Activated CD4-positive, alpha-beta T cell treated with anti-CD3 and anti-CD28 coated beads, Interleukin-10, Interleukin-2, amounts not matched to agents 100 ng/mL and 50 ng/mL, durations not matched to agents 16 hours and 8 hours (primary cell): ENCODE results near the gene SCFD2.

Source experiments
- DNase-seq: peaks from one replicate; pipeline ENCODE4 v3.0.0-alpha.2; 2020

Gene SCFD2

DNA sequence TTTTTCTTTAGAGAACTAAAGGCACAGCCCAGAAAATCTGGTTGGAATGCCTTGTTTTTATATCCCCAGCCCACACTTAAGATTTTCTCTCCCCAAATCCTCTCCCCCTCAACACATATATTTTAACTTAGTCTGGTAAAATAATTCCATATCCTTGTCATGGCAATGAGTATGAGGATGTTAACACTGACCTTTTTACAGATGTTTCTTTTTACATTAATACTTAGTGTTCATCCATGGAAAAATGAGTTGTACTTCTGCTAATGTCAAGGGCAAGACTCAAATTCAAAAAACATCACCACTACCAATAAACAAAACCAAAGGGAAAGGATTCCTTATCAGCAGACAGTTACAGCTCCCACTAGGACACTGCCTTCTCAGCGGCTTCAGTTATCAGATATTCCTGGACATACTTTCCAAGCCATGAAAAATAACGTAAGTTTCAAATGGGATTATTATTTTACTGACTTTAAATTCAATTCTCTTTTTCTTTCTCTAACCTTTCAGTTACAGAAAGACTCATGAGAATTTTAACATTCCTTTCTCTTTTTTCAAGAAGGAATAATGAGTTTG is 420.4 kb downstream of the SCFD2 start:
- no peak for DNase-seq

DNA sequence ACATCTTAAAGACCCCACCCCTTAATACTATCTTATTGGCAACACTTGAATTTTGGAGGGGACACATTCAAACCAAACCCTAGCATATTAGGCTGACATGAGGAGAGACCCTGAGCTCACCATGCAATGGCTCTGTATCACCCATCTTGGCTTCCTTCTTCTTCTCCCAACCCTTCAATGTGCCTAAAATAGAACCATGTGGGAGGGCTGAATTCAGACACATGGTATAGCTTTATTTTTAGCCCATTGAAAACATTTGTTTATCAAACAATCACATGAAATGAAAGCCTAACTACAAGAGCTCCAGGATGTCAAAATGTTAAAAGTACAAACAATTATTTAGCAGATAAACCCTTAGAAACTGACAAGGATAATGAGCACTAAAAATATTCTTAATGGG is 422.2 kb downstream of the SCFD2 start:
- DNase-seq: no peak

DNA sequence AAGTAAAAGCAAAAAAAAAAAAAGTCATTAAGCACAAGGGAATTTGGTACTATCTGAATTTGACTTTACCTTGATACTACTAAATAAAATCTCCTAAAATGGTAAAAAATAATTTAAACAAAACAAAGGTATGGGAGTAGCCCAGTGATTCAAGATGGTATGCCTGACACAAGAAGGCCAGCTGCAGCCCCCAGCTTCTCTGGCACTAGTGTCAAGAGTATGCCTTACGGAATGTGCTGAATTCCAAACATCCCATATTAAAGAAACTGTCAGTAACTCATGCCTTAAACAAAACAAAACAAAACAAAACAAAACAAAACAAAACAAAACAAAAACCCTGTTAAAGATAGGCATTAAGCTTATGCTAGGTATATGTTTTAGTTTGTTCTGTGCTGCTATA is 422.9 kb downstream of the SCFD2 start:
- no peak for DNase-seq

DNA sequence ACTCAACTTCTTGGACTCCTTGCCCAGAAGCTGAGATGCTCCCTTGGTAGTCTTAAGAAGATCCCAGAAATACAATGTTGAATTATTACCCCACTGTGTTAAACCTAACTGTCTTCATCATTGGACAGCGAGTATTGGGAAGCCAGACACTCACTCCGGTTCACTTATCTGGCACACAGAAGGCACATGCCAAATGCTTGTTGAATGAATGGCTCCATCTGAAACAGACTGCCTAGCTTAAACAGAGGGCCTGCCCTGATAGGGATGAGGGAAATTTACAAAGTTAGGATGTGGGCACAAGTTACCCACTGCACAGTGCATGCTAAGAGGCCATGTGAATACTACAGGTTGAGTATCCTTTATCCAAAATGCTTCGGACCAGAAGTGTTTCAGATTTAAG is 424.4 kb downstream of the SCFD2 start:
- DNase-seq: no peak

DNA sequence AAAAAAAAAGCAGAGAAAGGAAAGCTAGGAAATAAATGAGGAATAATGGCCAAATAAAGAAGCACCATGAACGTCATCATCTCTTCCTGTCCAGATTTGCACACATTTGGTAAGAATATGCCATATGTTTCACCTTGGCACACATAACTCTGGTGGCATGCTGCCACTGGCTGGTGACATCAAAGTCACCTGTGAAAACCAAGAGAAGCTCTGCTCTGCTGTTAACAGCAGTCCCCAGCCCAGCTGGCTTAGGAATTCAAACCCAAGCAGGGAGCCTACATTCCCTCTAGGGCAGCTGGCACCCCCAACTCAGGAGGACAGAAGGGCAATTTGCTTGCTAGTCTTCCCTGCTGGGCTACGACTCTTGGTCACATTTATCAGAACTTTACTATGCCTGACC is 426.1 kb downstream of the SCFD2 start:
- DNase-seq: no peak

DNA sequence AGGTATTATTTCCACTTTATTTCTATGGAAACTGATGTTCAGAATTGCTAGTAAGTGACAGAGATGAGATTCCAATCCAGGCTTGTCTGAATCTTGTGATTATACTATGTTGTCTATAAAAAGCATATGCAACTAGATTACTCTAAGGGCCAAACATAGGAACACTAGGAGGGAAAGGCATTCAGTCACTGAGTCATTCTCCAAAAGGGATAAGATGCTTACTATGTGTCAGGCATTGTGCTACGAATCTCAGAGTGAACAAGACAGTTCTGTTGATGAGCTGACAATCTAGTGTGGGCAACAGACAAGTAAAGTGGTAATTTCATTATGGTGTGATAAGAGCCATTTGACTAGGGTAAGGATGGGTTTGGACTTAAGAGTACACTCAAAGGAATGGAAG is 426.5 kb downstream of the SCFD2 start:
- DNase-seq: no peak

DNA sequence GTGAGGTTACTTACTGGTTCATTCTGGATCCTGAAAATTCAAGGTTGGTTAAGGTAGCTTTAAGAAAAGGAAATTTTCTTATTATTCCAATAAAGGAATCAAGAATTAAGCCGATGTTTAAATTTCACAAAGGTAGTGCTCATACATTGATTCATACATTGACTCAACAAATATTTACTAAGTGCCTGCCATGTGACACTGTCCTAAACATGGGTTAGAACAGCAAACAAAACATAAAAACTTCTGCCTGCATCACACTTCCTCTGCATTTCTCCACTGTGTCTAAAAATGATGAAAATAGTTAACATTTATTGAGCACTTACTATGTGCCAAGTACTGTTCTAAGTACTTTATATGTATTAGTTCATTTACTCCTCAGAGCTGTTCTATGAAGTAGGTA is 428.0 kb downstream of the SCFD2 start:
- no peak for DNase-seq

DNA sequence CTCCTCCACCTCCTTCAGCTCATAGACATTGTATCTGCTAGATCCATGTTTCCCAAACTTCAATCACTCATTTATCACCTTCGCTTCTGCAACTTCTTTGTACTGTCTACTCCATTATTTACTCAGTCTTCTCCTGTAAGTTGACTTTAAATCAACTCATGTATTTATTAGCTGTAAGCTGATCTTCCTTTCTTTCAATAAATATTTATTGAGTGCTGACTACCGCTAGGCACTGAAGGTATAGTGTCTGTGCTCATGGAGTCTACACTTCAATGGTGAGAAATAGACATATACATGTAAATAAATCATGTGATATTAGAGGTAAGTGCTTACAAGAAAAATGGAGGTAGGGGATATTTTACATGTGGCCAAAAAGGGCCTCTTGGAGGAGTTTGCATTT is 429.1 kb downstream of the SCFD2 start:
- DNase-seq: no peak

DNA sequence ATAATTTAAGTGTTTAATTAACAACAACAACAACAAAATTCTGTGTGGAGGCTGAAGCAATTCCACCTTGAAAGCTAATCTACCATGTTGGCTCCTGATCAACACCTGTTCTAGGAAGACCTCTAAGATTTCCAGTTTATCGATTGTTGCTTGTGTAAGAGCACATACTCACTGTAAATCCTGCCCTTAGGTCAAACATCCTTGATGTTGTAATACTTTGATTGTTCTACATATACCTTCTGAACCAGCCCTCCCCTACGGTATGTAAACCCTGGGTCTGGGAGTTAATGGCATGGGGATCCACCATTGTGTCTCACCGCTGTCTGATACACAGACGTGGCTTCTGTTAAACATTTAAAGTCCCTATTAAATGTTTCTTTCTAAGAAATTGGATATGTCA is 430.5 kb downstream of the SCFD2 start:
- no peak for DNase-seq

DNA sequence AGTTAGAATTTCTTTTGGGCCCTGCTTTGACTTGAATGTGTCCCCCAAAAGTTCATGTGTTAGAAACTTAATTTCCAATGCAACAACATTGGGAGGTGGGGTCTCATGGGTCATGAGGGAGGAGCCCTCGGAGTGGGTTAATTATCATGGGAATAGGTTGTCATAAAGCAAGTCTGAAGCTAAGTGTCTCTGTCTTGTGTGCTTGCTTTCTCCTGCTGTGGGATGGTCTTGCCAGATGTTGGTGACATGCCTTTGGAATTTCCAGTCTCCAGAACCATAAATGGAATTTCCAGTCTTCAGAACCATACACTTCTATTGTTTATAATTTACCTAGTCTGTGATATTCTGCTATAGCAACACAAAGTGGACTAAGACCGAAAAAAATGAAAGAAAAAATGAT is 432.1 kb downstream of the SCFD2 start:
- no peak for DNase-seq

DNA sequence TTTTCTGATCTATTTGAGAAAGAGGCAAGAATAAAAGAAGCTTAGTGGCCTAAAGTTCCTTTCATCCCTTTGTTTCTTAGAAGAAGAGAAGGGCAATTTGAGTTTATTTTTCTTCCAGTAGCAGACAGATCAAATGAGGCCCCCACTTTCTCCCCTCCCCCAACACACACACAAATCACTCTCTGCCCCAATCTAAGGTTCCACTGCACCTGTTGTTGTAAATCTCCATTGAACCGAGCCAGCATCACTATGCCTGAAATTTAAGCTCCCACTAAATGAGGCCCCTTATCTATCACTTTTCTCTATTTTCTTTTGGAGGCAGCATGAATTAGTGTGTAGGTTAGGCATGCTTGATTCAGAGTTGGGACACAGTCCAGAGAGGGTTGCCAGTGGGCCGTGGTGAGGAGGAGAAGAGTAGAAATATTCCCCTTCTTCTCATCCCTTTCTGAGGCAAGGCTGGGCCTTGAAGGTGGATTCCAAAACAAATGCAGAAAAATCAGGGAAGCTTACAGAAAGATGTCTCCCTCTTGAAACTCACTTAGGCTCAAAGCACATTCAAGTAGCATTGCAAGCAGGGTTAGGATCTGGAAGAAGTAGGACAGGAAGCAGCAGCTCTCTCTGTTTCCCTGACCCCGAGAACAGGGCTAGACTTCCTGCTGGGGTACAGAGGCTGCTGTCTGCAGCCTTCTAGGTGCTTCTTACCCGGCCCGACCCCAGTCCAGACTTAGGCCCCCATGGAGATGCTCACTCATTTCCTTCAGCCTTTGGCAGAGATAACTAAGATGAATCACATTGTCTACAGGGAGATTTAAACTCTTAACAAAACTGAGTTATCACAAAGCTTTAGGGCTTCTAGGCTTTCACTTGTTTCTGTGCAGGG is 433.0 kb downstream of the SCFD2 start:
- DNase-seq: no peak

DNA sequence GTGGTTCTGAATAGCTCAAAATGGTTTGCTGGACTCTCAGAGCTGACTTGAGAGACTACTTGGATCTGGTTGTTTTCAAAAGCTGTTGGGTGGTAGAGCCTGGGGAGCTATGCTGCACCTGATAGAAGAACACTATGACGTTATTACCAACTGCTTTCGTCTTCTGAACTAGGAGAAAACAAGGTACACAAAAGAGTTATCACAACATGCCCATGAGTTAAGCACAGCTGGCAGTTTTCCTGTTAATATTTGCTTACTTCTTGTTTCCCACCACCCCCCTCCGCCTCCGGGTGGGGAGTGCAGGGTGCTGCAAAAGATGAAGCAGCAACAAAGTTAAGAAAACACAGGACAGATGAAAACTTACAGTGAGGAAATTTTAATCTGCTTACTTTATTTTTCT is 434.6 kb downstream of the SCFD2 start:
- DNase-seq: no peak

DNA sequence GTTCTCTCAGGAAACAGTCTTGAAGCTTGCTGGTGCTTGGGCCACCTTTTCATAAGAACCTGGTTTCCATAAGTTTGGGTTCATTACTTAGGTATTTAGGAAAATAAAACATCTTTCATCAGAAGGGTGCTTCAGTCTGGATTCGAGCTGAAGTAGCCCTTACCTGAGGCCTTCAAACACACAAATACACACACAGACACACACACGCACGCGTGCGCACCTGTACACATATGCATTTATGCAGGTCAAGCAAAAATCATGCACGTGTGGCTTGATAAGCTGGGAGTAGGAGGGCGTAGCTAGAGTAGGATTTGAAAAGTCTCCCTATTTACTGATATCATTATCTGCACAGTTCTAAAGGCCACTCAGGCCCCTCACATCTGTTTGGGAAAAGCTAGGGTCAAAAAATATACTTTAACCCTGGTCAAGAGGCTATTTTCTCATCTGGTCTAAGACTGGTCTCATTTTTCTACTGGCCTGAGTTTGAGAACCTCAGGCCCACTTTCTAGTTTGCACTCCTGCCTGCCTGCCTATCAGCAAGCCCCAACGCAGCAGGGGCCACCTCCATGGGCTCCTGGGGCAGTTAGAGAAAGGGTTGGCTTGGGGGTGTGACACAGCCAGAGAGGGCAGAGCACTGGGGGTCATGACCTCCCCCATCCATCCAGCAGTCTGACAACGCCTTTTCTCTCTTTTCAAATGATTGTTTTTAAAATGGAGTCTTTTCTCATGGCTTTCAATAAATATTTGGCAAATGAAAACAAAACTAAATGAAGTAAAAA is 439.5 kb downstream of the SCFD2 start:
- no peak for DNase-seq

DNA sequence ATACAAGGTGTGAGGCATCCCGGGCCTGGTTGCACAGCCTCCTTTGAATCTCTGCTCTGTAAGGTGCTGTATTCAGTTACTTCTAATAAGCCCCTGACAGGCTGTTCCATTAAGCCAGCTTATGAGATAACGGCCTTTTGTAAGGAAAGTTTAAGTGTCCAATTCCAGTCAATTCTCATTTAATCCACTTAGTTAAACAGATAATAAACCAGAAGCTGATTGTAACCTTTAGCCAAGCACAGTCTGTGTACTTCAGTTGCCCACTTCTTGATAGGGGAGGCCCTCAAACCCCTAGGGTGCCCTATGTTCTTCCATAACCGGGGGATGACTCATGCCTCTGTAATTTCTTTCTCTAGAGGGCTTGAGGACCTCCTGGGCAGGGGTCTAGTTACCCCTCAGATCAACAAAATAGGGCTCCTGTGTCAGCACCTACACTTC is 440.3 kb downstream of the SCFD2 start:
- DNase-seq: no peak

DNA sequence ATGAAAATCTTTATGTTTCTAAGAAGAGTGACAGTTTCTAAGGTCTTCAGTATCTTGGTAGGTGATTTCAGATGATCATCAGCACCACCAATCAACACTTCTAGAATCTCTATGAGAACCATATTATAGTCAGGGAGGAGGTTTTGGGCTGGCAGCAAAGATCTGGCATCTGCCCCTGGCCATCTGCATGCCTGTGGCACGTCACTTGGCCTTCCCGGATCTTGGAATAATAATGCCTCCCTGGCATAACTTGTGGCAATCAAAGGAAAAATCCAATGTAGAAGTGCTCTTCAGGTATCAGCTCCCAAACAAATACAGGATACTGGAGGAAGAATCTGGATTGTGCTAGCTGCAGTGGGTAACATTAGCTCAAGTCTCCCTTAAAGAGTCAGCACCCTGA is 446.4 kb downstream of the SCFD2 start:
- no peak for DNase-seq

DNA sequence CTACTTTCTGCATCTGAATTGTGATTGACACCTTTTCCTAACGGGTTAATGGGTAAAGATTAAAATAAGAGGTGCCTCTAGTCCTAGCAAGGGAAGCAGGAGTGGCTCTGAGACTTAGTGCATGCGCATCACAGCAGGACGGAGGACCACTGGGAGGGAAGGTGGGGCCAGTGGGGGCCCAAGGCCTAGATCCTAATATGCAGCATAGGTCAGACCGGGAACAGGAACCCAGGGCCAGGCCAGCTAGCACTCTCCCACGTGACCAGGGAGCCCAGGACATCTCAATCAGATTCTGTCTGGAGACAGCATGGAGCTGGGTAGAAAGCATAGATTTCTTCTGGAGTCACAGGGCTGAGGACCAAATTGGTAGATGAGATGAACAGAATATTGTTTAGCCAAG is 448.0 kb downstream of the SCFD2 start:
- no peak for DNase-seq

DNA sequence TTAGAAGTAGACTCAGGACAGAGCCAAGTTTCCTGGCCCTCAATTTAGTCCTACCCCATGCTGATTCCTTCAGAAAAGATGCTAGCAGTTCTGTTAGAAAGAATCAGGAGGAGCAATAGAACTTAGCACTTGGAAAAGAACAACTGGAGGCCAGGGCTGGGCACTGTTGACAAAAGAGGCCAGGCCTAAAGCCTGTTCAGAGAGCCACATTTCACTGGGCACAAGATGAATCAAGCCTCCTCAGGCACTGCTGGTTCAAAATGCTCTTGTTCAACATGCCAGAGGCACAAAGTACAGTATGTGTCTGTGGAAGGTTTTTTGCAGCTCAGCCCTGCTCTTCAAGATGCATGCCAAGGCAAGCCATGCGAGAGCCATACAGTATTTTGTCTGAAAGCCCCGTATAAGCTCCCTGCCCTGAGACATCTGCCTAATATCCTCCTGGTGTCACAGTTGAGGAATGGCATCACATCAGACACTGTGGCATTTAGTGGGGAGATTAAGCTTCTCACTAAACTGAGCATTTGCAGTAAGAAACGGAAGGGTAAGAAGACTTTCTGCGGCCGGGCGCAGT is 450.0 kb downstream of the SCFD2 start:
- no peak for DNase-seq

DNA sequence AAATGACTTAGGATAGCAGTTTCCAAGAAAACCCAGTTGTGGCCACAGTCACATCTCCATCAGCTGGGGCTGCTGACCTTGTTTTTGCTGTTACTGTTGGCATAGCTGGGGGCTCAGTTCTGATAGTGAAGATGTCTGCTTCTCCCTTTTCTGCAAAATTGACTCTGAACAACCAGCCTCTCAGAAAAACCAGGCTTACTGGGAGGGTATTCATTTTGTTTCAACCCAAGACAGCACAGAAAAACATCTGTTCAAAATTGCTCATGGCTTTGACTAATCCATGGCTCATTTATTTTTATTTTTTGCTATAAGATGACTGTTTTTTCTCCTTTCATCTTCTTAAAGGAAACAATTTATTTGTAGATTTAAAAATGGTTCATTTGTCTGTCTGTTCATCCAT is 450.7 kb downstream of the SCFD2 start:
- no peak for DNase-seq

DNA sequence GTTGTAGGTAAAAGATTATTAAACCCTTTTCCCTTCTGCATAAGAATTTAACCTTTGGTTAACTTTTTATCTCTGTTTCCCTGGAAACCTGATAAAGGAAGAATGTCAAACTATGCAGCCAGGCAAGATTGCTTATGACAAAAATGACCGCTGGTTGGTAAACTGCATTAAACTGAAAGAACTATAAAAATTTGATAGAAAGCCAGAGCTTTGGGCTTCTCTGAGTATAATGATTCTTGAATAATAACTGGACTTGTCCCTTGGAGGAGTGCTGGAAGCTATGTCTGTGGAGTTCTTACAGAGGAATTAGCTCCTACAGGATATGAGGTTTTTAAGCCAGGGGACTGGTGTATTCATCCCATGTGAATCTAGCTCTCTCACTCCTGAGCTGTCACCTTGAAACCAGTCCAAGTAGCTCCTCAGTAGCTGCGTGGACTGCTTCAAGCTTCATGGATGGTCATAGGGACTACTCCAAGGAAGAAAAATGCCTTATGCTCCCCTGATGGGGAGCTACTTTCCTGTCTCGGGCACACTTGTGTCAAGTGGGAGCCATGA is 451.7 kb downstream of the SCFD2 start:
- DNase-seq: no peak

DNA sequence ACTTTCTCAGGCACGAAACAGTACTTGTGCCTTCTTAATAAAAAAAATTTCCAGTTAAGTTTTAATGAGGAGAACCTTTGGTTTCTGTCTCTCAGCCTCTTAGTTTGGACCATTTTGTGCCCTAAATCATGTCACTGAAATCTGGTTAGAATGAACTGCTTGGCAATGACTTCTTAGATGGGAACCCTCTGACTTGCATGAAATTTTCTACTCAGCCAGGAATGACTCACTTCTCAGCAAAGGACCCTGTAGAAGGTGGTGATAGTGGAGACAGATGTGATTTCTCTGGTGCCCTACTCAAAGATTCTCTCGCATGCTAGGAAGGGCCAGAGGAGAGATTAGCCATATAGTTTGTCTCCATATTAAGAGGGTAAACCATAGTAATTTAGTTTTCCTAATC is 453.3 kb downstream of the SCFD2 start:
- DNase-seq: peak; percentile 14

DNA sequence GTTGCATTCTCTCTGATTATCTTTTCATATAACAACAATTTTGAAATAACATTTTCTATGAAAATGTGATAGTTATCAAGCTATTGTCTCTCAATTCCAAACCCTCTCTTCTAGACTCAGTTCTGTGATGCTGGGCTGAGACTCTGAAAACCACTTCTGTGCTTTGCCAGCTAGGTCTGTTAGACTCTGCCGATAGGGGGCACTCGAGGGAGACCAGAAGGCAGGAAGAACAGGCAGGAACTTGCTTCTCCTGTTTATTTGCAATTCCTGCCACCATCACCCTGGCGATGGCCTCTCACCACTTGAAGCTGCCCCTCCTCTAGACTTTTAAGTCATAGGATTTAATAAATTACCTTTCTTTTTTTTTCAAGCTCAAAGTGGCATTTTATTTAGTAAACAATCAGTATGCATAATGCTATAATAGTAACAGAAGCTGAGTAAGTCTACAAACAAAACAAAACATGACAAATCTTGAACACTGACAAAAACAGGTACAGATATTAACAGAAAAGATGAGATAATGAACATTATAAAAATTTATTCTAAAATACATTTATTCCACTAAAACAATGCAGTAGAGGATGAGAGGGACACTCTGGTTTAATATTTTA is 454.1 kb downstream of the SCFD2 start:
- peak; percentile 81 for DNase-seq

DNA sequence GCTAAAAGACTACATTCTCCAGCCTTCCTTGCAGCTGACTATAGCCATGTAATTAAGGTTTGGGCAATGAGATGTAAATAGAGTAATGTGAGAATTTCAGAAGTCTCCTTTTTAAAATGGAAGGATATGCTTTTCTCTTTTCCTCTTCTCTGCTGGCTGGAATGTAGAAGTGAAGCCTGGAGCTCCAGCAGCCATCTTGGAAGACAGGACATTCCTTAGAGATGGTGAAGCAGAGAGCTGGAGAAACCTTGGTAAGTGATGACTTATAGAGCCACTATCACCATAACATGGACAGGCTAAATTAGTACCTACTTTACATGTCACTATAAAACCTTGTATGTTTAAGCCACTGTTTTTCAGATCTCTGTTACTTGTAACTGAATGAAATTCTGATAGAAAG is 455.7 kb downstream of the SCFD2 start:
- no peak for DNase-seq

DNA sequence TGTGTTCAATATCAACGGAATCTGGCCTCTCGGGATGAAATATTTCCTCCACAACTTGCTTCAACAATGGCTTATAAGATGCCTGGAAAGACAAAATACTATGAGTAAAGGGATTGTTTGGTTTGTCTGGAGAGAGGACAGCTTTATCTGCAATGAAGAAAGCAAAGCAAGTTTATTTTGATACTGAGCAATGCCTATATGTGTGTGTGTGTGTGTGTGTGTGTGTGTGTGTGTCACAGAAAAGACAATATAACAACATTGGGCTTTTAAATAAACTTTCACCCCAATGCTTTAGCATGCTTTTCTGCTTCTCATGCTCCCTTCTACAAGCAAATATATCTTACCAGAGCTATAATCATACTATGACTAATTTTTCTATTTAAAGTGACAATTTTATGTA is 458.4 kb downstream of the SCFD2 start:
- DNase-seq: no peak
